ENCODE results near the gene METTL25B. TPM values are rescaled to one million over a fixed set of nuclear protein-coding genes. Genes with fewer than 3 reads are reported as not detected.

Gene METTL25B
- total RNA-seq: 9.6 and 9.9 TPM in 2 replicates

DNA sequence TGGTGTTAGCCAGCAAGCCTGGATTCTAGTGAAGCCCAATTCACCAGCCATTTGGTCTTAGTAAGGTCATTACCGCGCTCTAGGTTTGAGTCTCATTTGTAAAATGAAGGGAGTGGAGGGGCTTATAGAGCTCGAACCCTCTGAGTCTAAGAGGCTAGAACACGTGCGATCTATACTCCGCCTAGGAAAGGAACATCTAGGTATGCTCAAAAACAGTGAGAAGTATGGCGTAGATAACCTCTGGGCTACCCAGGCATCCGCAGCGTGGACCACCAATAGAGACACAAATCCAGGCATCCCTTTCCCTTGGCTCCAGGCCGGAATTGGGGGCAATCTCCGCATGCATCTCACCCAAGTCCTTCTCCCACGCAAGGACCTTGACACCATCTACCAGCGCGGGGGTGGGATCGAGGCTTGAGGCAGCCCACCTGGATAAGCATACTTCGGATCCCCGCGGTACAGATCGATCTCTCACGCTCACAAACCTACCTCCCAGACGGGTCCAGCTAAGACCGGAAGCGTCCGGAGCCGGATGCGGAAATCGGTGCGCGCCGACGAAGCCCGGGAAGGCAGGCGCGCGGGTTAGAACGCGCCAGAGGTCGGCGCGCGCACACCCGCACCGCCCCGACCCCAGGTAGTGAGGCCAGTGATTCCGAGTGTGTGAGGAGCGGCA lies at the start of gene METTL25B:
TSS of gene METTL25B (plus strand) at position 544 of the 673 bp plus-strand sequence. CDS start 636 bp downstream, outside the sequence.

DNA sequence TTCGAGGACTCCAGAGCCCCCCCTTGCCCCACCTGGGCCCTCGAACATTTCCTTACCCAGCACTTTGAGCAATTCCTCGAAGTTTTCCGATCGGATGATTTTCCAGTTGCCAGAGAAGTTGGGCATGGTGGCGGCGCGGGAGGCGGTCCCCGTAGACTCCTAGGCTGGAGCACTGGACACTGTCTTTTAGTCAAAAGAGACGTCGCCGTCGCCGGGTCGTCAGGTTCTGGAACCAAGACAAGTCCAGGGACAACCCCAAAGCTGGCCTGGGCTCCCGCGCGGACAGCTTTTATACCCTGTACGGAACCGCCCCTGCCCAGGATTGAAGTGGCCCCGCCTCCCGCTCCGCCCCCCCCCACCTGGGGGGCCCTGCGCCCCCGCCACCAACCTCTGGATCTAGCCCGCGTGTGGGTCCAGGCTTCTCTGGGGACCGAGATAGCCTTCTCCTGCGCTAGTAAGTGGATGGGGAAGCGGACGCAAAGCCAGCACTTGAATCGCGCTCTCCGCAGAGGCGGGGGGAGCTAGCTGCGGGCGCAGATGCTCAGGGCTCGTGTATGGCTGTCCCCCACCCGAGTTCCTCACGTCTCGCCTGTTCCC lies 22.9 kb upstream of the METTL25B start, which contains the start of gene CRABP2:
TSS of gene CRABP2 (minus strand) at position 263 of the 597 bp plus-strand sequence. CDS start at position 126, 137 bp downstream.

GRCh38 chr1:156728599-156729462 lies 562 bp downstream of the METTL25B start, which contains the start of gene ISG20L2:
ISG20L2 (minus strand) TSS chr1:156728766; CDS start chr1:156727652, 1,114 bp downstream.

GRCh38 chr1:156740741-156741480 lies 12.6 kb downstream of the METTL25B start, which contains the start of gene MRPL24:
MRPL24 (minus strand) TSS chr1:156741088; CDS start chr1:156738704, 2,384 bp downstream.

GRCh38 chr1:156751451-156751756 lies 23.1 kb downstream of the METTL25B start, which contains the start of gene HDGF:
HDGF (minus strand) TSS chr1:156751675; CDS start chr1:156751429, 246 bp downstream.

DNA sequence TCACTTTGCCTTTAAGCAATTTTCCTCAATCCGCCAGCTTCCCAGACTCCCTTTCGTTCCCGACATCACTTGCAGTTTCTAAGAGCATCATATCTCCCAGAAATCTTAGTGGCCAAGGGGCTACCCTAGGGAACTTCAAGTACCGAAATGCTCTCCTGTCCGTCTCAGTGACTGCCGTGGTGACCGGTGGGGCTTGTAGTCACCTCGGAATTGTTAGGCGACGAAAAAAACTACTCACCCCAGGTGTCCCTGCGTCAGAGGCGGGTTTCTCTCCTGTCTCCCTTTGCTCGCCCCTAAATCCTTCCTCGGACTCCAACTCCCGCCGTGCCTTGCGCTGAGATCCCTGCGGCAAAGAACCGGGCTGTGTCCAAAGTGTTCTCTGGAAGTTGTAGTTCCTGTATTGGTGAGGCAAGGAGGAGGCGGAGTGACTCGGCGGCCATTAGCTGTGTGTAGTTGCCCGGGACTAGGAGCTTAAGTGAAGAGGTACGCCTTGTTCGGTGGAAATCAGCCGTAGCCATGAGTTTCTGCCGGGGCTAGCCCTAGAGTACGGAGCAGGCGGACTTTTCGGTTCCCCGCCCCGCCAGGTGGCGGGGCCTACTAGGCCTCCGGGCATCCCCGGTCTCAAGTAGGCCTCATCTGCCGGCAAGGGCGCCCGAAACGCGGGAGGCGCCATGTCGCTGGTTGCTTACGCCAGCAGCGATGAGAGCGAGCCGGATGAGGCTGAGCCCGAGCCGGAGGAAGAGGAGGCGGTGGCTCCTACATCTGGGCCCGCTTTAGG lies 39.0 kb downstream of the METTL25B start, which contains the start of gene PRCC:
TSS of gene PRCC (plus strand) at position 435 of the 778 bp plus-strand sequence. CDS start at position 672, 237 bp downstream.

Other genes starting within 250 kb of the METTL25B start
- 25.6 and 26.4 TPM in 2 replicates for gene MEF2D, start 227.7 kb upstream of the METTL25B start, total RNA-seq
- 6.5 and 7.7 TPM in 2 replicates for gene IQGAP3, start 155.9 kb upstream of the METTL25B start, total RNA-seq
- not detected in 2 replicates for gene TTC24, start 148.7 kb upstream of the METTL25B start, total RNA-seq
- gene NAXE, start 136.7 kb upstream of the METTL25B start, total RNA-seq: 47.1 and 55.3 TPM in 2 replicates
- 13.0 and 13.8 TPM in 2 replicates for gene GPATCH4, start 127.0 kb upstream of the METTL25B start, total RNA-seq
- gene HAPLN2, start 109.1 kb upstream of the METTL25B start, total RNA-seq: not detected in 2 replicates
- not detected in 2 replicates for gene BCAN, start 86.4 kb upstream of the METTL25B start, total RNA-seq
- 28.1 and 28.2 TPM in 2 replicates for gene NES, start 51.1 kb upstream of the METTL25B start, total RNA-seq
- 144 and 158 TPM in 2 replicates for gene CRABP2, start 22.9 kb upstream of the METTL25B start, total RNA-seq
- gene ISG20L2, start 297 bp downstream of the METTL25B start, total RNA-seq: 19.3 and 26.1 TPM in 2 replicates
- gene MRPL24, start 12.6 kb downstream of the METTL25B start, total RNA-seq: 19.1 and 22.3 TPM in 2 replicates
- 161 and 170 TPM in 2 replicates for gene HDGF, start 23.2 kb downstream of the METTL25B start, total RNA-seq
- gene PRCC, start 39.1 kb downstream of the METTL25B start, total RNA-seq: 25.8 and 30.4 TPM in 2 replicates
- 0.32 and 0.61 TPM in 2 replicates for gene SH2D2A, start 88.4 kb downstream of the METTL25B start, total RNA-seq
- under 0.01 TPM in 2 replicates for gene INSRR, start 130.6 kb downstream of the METTL25B start, total RNA-seq
- not detected in 2 replicates for gene NTRK1, start 132.4 kb downstream of the METTL25B start, total RNA-seq
- 4.3 and 5.0 TPM in 2 replicates for gene PEAR1, start 165.2 kb downstream of the METTL25B start, total RNA-seq
- gene LRRC71, start 192.2 kb downstream of the METTL25B start, total RNA-seq: under 0.01 TPM in 1 of 2 replicates, not detected in the other